ENCODE measurements around the gene BPIFB4.

The BPIFB4 gene

GRCh38 chr20:33062105-33062824 lies 17.2 kb upstream of the BPIFB4 start:
- no peak for DNase-seq

GRCh38 chr20:33062825-33063149 lies 16.7 kb upstream of the BPIFB4 start:
- no peak for DNase-seq

- no peak for DNase-seq
Observed at GRCh38 chr20:33063271-33063670, 16.2 kb upstream of the BPIFB4 start.

- no peak for DNase-seq
Observed at GRCh38 chr20:33064572-33065287, 14.7 kb upstream of the BPIFB4 start.

- no peak for DNase-seq
Observed at GRCh38 chr20:33065785-33066184, 13.7 kb upstream of the BPIFB4 start.

- DNase-seq: no peak
Observed at GRCh38 chr20:33067806-33068205, 11.6 kb upstream of the BPIFB4 start.

GRCh38 chr20:33068251-33068939 lies 11.0 kb upstream of the BPIFB4 start:
- no peak for DNase-seq

GRCh38 chr20:33069673-33070072 lies 9.8 kb upstream of the BPIFB4 start:
- no peak for DNase-seq

GRCh38 chr20:33070111-33071053 lies 9.1 kb upstream of the BPIFB4 start:
- DNase-seq: no peak

- no peak for DNase-seq
Observed at GRCh38 chr20:33071198-33071597, 8.2 kb upstream of the BPIFB4 start.

- DNase-seq: no peak
Observed at GRCh38 chr20:33072362-33072761, 7.1 kb upstream of the BPIFB4 start.

- DNase-seq: no peak
Observed at GRCh38 chr20:33072813-33073212, 6.6 kb upstream of the BPIFB4 start.

- DNase-seq: no peak
Observed at GRCh38 chr20:33074675-33075074, 4.8 kb upstream of the BPIFB4 start.

GRCh38 chr20:33075281-33075680 lies 4.2 kb upstream of the BPIFB4 start:
- no peak for DNase-seq

GRCh38 chr20:33076662-33077372 lies 2.6 kb upstream of the BPIFB4 start:
- DNase-seq: no peak

- DNase-seq: no peak
Observed at GRCh38 chr20:33081411-33082154, 2.1 kb downstream of the BPIFB4 start.

- no peak for DNase-seq
Observed at GRCh38 chr20:33082546-33082945, 3.1 kb downstream of the BPIFB4 start.

GRCh38 chr20:33083544-33084340 lies 4.3 kb downstream of the BPIFB4 start:
- no peak for DNase-seq

- DNase-seq: no peak
Observed at GRCh38 chr20:33084722-33085121, 5.3 kb downstream of the BPIFB4 start.

GRCh38 chr20:33086052-33086722 lies 6.7 kb downstream of the BPIFB4 start:
- DNase-seq: no peak
